Heart left ventricle (tissue), 16 donors: ENCODE data around the gene CCNL1. TPM values are rescaled to one million over a fixed set of nuclear protein-coding genes. Genes with fewer than 3 reads are reported as not detected.

Experiments
- ATAC-seq, 4 donors: fragments of 200-7000 bp; cut with Tn5 transposase; one replicate each; pipeline ENCODE4 v1.9.1; 2020 to 2022; ENCODE audit warnings: moderate library complexity in 4 of 4, mild to moderate bottlenecking in 3 of 4, moderate number of reproducible peaks in 1 of 4
- DNase-seq, 5 donors: peaks; one replicate each; pipeline ENCODE4 v3.0.0-alpha.2; 2020
- H3K27ac ChIP-seq, 12 donors: fragments of 200-600 bp; sonication (generic) in 4 of 12; one replicate each; pipeline versions ENCODE4 v1.5.0 to v1.8.0; 2016 to 2022; ENCODE audit warnings: mild to moderate bottlenecking in 2 of 12
- H3K27me3 ChIP-seq, 9 donors: fragments of 200-600 bp; sonication (generic) in 2 of 9; one replicate each; pipeline versions ENCODE4 v1.5.1 to v1.8.0; 2016 to 2022; ENCODE audit warnings: mild to moderate bottlenecking in 3 of 9
- H3K36me3 ChIP-seq, 9 donors: fragments of 200-600 bp; sonication (generic) in 2 of 9; one replicate each; pipeline versions ENCODE4 v1.5.0 to v1.8.0; 2018 to 2022; ENCODE audit warnings: mild to moderate bottlenecking in 2 of 9
- H3K4me1 ChIP-seq, 12 donors: fragments of 200-600 bp; sonication (generic) in 4 of 12; one replicate each; pipeline versions ENCODE4 v1.5.0 to v1.8.0; 2016 to 2022; ENCODE audit warnings: mild to moderate bottlenecking in 3 of 12
- H3K4me3 ChIP-seq, 12 donors: fragments of 200-600 bp; sonication (generic) in 4 of 12; one replicate each; pipeline versions ENCODE4 v1.5.0 to v1.8.0; 2017 to 2022; ENCODE audit warnings: mild to moderate bottlenecking in 9 of 12, moderate library complexity in 4 of 12
- H3K9me3 ChIP-seq, 12 donors: fragments of 200-600 bp; sonication (generic) in 4 of 12; one replicate each; pipeline versions ENCODE4 v1.5.0 to v1.8.0; 2016 to 2022; ENCODE audit warnings: mild to moderate bottlenecking in 1 of 12
- POLR2A ChIP-seq, 2 donors: fragments of 450-650 bp; IDR thresholded peaks; one replicate each; pipeline ENCODE4 v1.6.1; 2017; ENCODE audit warnings: antibody characterized with exemption in 2 of 2, mild to moderate bottlenecking in 2 of 2, moderate library complexity in 2 of 2
- WGBS, 4 donors: extraction: QIAGEN DNeasy Blood & Tissue Kit in 2 of 4; methylation state at CpG; one replicate each; pipeline versions ENCODE4 v1.1.5 to v1.1.7; 2013 to 2018; 5-methylcytosine and 5-hydroxymethylcytosine counted together
- intact Hi-C, 10 donors: fragments of 100-400 bp; cut with DNase I; formaldehyde crosslinking; loops; one replicate each; pipeline versions ENCODE4 v1.11.1 to v1.14.2; 2022
- polyA plus RNA-seq, 2 donors: library from polyadenylated mRNA; stranded (reverse); fragments of 200-250 nt; gene quantifications; one replicate each; pipeline ENCODE4 v1.2.3, GENCODE V29; 2013
- total RNA-seq, 9 donors: library from RNA; depleted of rRNA in 2 of 9; stranded (reverse); fragments of >200 nt in 2 of 9; fragmentation: NEBNext Ultra II Directional in 3 of 9; extraction: Animal tissue kit (Norgen Biotek cat#: 25700) in 3 of 9; gene quantifications; one replicate each; pipeline versions ENCODE4 v1.1.0 to v1.2.4, GENCODE V29; 2016 to 2023
- TF ChIP-seq, protein P1 (sequence below), 12 donors: fragments of 200-600 bp; sonication (generic) in 4 of 12; IDR thresholded peaks; one replicate each; pipeline versions ENCODE4 v1.5.0 to v1.8.0; 2018 to 2022; ENCODE audit warnings: antibody characterized with exemption in 12 of 12, mild to moderate bottlenecking in 5 of 12
- donor health status: ischemic (EF 13 %, LVEDD 7.1; RV severe dilation, severe dysfunction).
- donor health status: healthy with polysubstance abuse.
- donor health status: DM: no; HTN: yes; CAD: no.
- donor health status: DM: no; HTN: no; CAD: no.
- donor health status: ischemic (EF 25% LVEDD 6.9; RV normal size, moderate dysfunction).
- donor health status: ischemic (EF 25% LVEDD 5.7; RV mildly dilated, moderate dysfunction).
- donor health status: healthy.
- donor health status: DM: yes; HTN: yes; CAD: no.
- donor health status: ischemic (EF 35%, LVEDD 5.7; RV mildly dilated, moderate dysfunction).
- donor health status: nonischemic (EF 11% LVEDD 7.7; RV severe dilation, severe dysfunction).
- donor health status: DM: yes; HTN: yes; CAD: no.
- donor health status: PGD.
- donor health status: ischemic (EF 29% LVEDD 5.4; RV normal size, mild dysfunction).
- donor health status: nonischemic (EF 23%, LVEDD 6.1; RV moderate dilation, normal function).

Gene CCNL1
- total and polyA plus RNA-seq, 11 donors, result 15.5 to 66.7 (median 25.3) TPM

DNA sequence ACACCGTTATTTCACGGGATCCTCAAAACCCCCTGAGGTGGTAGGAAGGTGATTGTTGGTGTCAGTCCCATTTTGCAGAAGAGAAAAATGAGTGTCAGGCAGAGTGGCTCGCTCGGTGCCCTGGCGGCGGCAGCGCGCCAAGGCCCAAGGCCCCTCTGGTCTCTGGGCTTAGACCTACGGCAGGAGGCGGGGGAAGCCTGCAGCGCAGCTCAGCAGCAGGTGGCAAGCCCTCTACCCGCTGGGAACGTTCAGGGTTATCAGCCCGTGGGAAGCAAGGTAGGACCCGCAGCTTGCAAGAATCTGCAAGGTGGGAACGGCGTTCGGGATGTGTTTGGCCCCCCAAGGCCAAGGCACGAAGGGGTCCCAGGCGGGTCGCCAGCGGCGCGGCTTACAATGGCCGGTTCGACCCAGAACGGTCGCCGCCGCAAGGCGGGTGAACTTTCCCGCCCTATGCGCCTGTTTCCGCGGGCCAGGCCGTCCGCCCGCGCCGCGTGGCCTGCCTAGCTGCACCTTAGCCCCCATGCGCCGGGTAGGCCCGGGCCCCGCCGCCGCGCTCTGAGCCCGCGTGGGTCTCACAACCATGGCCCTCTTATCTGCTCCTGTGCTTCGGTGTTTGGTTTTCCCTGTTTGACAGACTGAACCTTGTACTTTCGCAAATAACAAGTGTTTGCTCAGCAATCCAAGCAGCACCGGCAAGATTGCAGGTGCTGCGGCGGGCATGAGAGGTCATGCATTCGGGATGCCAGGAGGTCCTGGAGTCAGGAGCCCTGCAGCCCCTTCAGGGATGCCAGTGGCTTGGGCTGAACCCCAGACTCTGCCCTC is 39.7 kb downstream of the CCNL1 start:
- TF ChIP-seq POLR2A (IDR thresholded peaks at IDR 0.05), result no peak
- TF ChIP-seq, protein P1, sequence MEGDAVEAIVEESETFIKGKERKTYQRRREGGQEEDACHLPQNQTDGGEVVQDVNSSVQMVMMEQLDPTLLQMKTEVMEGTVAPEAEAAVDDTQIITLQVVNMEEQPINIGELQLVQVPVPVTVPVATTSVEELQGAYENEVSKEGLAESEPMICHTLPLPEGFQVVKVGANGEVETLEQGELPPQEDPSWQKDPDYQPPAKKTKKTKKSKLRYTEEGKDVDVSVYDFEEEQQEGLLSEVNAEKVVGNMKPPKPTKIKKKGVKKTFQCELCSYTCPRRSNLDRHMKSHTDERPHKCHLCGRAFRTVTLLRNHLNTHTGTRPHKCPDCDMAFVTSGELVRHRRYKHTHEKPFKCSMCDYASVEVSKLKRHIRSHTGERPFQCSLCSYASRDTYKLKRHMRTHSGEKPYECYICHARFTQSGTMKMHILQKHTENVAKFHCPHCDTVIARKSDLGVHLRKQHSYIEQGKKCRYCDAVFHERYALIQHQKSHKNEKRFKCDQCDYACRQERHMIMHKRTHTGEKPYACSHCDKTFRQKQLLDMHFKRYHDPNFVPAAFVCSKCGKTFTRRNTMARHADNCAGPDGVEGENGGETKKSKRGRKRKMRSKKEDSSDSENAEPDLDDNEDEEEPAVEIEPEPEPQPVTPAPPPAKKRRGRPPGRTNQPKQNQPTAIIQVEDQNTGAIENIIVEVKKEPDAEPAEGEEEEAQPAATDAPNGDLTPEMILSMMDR (IDR thresholded peaks at IDR 0.05), result no peak
- no peaks in the 10 kb centered on the region for H3K9me3 ChIP-seq
- DNase-seq (no peak), ATAC-seq (no peak)
- H3K4me3 ChIP-seq, result no peak overlapping the region
- no peaks in the 10 kb centered on the region for H3K36me3 ChIP-seq
- 73 to 81% (median 76%) methylated on average over 47 to 56 of the region's 56 CpGs for WGBS, 4 donors
- no peak overlapping the region for H3K27ac ChIP-seq
- H3K4me1 ChIP-seq, result peaks cover 0 to 36% (median 8%) of the 10 kb centered on the region in 12 donors
- H3K27me3 ChIP-seq, result no peaks in the 10 kb centered on the region
- intact Hi-C loops, result no loop called here

- ATAC-seq (no peak), DNase-seq (no peak)
- TF ChIP-seq, protein P1 (IDR thresholded peaks at IDR 0.05), result no peak
- TF ChIP-seq POLR2A (IDR thresholded peaks at IDR 0.05), result no peak
- Histone ChIP-seq H3K27me3 (no peaks in the 10 kb centered on the region), H3K36me3 (no peaks in the 10 kb centered on the region), H3K4me3 (no peak overlapping the region), H3K9me3 (no peaks in the 10 kb centered on the region), H3K4me1 (peaks cover 0 to 44% (median 13%) of the 10 kb centered on the region in 12 donors), H3K27ac (no peak overlapping the region)
- 65 to 75% (median 71%) methylated on average over 7 of the region's 7 CpGs for WGBS, 4 donors
- intact Hi-C loops, result no loop called here
These were observed 40.5 kb downstream of the CCNL1 start for GRCh38 chr3:157119369-157119951.

GRCh38 chr3:157117875-157118654 is 41.9 kb downstream of the CCNL1 start:
- Histone ChIP-seq H3K36me3 (no peaks in the 10 kb centered on the region), H3K9me3 (no peaks in the 10 kb centered on the region), H3K27me3 (no peaks in the 10 kb centered on the region), H3K27ac (no peak overlapping the region), H3K4me1 (peaks cover 0 to 44% (median 14%) of the 10 kb centered on the region in 12 donors), H3K4me3 (no peak overlapping the region)
- no peak for TF ChIP-seq POLR2A (IDR thresholded peaks at IDR 0.05)
- TF ChIP-seq, protein P1 (IDR thresholded peaks at IDR 0.05), result no peak
- ATAC-seq (no peak), DNase-seq (no peak)
- 69 to 74% (median 71%) methylated on average over 4 of the region's 4 CpGs for WGBS, 4 donors
- intact Hi-C loops, result no loop called here

- Histone ChIP-seq H3K4me3 (no peak overlapping the region), H3K9me3 (no peaks in the 10 kb centered on the region), H3K36me3 (no peaks in the 10 kb centered on the region), H3K4me1 (peaks cover 0 to 40% (median 14%) of the 10 kb centered on the region in 12 donors), H3K27ac (no peak overlapping the region), H3K27me3 (no peaks in the 10 kb centered on the region)
- no peak for DNase-seq
- intact Hi-C loops, result no loop called here
- ATAC-seq, result no peak
- TF ChIP-seq, protein P1 (IDR thresholded peaks at IDR 0.05), result no peak
- no peak for TF ChIP-seq POLR2A (IDR thresholded peaks at IDR 0.05)
- 71 to 74% (median 72%) methylated on average over 3 of the region's 3 CpGs for WGBS, 4 donors
These were observed 42.7 kb downstream of the CCNL1 start for GRCh38 chr3:157117206-157117605.
